Activated CD8-positive, alpha-beta T cell treated with anti-CD3 and anti-CD28 coated beads for 36 hours (primary cell): ENCODE results near the gene CFLAR. TPM values are rescaled to one million over a fixed set of nuclear protein-coding genes. Genes with fewer than 3 reads are reported as not detected.

ENCODE experiments used
- ATAC-seq: fragments of 200-7000 bp; cut with Tn5 transposase; one replicate; pipeline ENCODE4 v1.10.0; 2021; ENCODE audit warnings: mild to moderate bottlenecking, moderate library complexity
- CTCF ChIA-PET: fragments of 350-600 bp; sonication (Branson Sonifier 250); formaldehyde crosslinking; loops from one replicate; lab custom pipeline; 2021; ENCODE audit warnings: antibody characterized with exemption; lab: Charles Lee
- POLR2A ChIA-PET: fragments of 350-600 bp; sonication (Branson Sonifier 250); formaldehyde crosslinking; loops from one replicate; lab custom pipeline; 2021; ENCODE audit warnings: antibody characterized with exemption; lab: Charles Lee
- DNase-seq: peaks from one replicate; pipeline ENCODE4 v3.0.0-alpha.2; 2020
- H3K27ac Mint-ChIP-seq: one replicate; pipeline ENCODE4 v1.8.0; 2021; ENCODE audit warnings: mild to moderate bottlenecking, mixed read lengths
- H3K27me3 Mint-ChIP-seq: one replicate; pipeline ENCODE4 v1.8.0; 2021; ENCODE audit warnings: mixed read lengths
- H3K36me3 Mint-ChIP-seq: one replicate; pipeline ENCODE4 v1.8.0; 2021; ENCODE audit warnings: low read depth, mixed read lengths
- H3K4me1 Mint-ChIP-seq: one replicate; pipeline ENCODE4 v1.8.0; 2021; ENCODE audit warnings: low read depth, mixed read lengths
- H3K4me3 Mint-ChIP-seq: one replicate; pipeline ENCODE4 v1.8.0; 2021; ENCODE audit warnings: mild to moderate bottlenecking, moderate library complexity, mixed read lengths
- H3K9me3 Mint-ChIP-seq: one replicate; pipeline ENCODE4 v1.8.0; 2021; ENCODE audit warnings: mixed read lengths
- CTCF ChIP-seq: fragments of 200-600 bp; IDR thresholded peaks from one replicate; pipeline ENCODE4 v1.8.0; 2022; ENCODE audit warnings: antibody characterized with exemption, mild to moderate bottlenecking
- intact Hi-C: fragments of 100-400 bp; cut with micrococcal nuclease; formaldehyde crosslinking; loops from one replicate; pipeline ENCODE4 v1.10.0; 2022
- total RNA-seq, 2 experiments: library from RNA; stranded (reverse); gene quantifications; one replicate each; pipeline ENCODE4 v1.2.3, GENCODE V29; 2021

The CFLAR gene
- 100 to 1,000 TPM; 222 to 229 TPM for total RNA-seq

DNA sequence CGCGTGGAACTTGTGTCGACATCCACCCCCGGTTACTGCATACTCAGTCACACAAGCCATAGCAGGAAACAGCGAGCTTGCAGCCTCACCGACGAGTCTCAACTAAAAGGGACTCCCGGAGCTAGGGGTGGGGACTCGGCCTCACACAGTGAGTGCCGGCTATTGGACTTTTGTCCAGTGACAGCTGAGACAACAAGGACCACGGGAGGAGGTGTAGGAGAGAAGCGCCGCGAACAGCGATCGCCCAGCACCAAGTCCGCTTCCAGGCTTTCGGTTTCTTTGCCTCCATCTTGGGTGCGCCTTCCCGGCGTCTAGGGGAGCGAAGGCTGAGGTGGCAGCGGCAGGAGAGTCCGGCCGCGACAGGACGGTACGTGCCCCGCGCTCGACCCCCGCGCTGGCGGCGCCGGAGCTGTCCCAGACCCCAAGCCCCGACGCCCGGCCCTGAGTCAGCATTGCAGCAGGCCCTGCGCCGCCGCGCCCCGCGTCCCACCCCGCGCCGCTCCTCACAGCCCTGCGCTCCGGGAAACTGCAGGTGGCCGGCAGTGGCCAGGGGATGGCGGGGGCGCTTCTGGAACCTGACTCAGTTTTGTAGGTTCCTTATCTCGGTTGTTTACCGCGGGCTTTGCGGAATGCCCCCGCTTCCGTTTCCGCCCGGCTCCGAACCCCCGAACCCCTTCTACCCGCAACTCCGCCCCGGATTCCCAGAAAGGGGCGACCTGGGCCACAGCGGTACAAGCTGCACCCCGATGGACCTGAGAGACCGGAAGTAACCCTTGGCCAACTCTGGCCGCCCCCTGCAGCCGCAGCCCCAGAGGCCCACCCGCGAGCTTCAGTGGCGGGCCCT, at the start of gene CFLAR:
Gene CFLAR, plus strand, starts transcription at position 50 of the 844 bp plus-strand sequence. CDS start 13,702 bp downstream, outside the sequence.
- Mint-ChIP-seq H3K27ac (peak within 1 kb of the TSS; percentile 92), H3K4me3 (peak within 1 kb of the TSS; percentile 95), H3K9me3 (no peaks in the 10 kb centered on the region), H3K27me3 (no peaks in the 10 kb centered on the region), H3K4me1 (peaks cover 28% of the 10 kb centered on the region), H3K36me3 (peaks cover 31% of the 10 kb centered on the region)
- TF ChIP-seq CTCF: no peak
- ATAC-seq: peak; percentile 37
- CTCF ChIA-PET: interaction anchor here (1.0 to 5.5 kb wide), 6 partner anchors 14 to 116 kb away, joined by 3 to 93 read pairs (median 27); partner anchors contain the start of gene HYCC2
- DNase-seq: peak; percentile 92
- intact Hi-C loops: loop anchor here (5.0 kb wide), 1 partner anchor 44 kb away; the partner anchor contains the start of genes HYCC2 and NDUFB3
- POLR2A ChIA-PET: interaction anchor here (0.7 to 5.3 kb wide), 27 partner anchors 8 to 667 kb away, joined by 3 to 42 read pairs (median 4); partner anchors contain the start of genes CASP10, CASP8, CLK1 and HYCC2

- Mint-ChIP-seq H3K36me3 (peaks cover 11% of the 10 kb centered on the region), H3K9me3 (no peaks in the 10 kb centered on the region), H3K27me3 (no peaks in the 10 kb centered on the region), H3K4me1 (peaks cover 50% of the 10 kb centered on the region), H3K27ac (peak overlapping the region; percentile 93), H3K4me3 (peak overlapping the region; percentile 90)
- ChIA-PET CTCF (interaction anchor here (1.0 to 5.4 kb wide), 10 partner anchors 12 to 207 kb away, joined by 3 to 70 read pairs (median 10); partner anchors contain the start of genes CFLAR, CLK1 and ORC2), POLR2A (interaction anchor here (0.6 to 4.5 kb wide), 9 partner anchors 47 to 242 kb away, joined by 3 to 42 read pairs (median 3); partner anchors contain the start of genes CFLAR and CLK1)
- TF ChIP-seq CTCF: no peak
- intact Hi-C loops: loop anchor here (2.0 to 5.0 kb wide), 3 partner anchors 46 to 162 kb away; partner anchors contain the start of gene CFLAR
- peak; percentile 25 for ATAC-seq
- DNase-seq: no peak
These were observed 45.0 kb upstream of the CFLAR start for GRCh38 chr2:201070948-201071478.

- peaks cover 11% of the 10 kb centered on the region for H3K36me3 Mint-ChIP-seq
- H3K4me1 Mint-ChIP-seq: peaks cover 48% of the 10 kb centered on the region
- peak; percentile 95 for DNase-seq
- peak within 1 kb of the TSS; percentile 93 for H3K27ac Mint-ChIP-seq
- ATAC-seq: peak; percentile 97
- H3K9me3 Mint-ChIP-seq: no peaks in the 10 kb centered on the region
- ChIA-PET CTCF (interaction anchor here (0.8 to 5.4 kb wide), 7 partner anchors 13 to 168 kb away, joined by 3 to 70 read pairs (median 12); partner anchors contain the start of genes CFLAR and ORC2), POLR2A (interaction anchor here (0.6 to 4.5 kb wide), 12 partner anchors 9 to 207 kb away, joined by 3 to 42 read pairs (median 3); partner anchors contain the start of genes CFLAR, CLK1, NIF3L1 and PPIL3)
- H3K4me3 Mint-ChIP-seq: peak within 1 kb of the TSS; percentile 90
- intact Hi-C loops: loop anchor here (2.0 to 5.0 kb wide), 3 partner anchors 46 to 161 kb away; partner anchors contain the start of gene CFLAR
- no peak for TF ChIP-seq CTCF
- no peaks in the 10 kb centered on the region for H3K27me3 Mint-ChIP-seq
These were observed 44.3 kb upstream of the CFLAR start, which contains the start of the genes HYCC2 and NDUFB3 for GRCh38 chr2:201071479-201072200. Gene HYCC2, minus strand, starts transcription at chr2:201071671. Its CDS starts 47,662 bp downstream, at chr2:201024009. Gene NDUFB3, plus strand, starts transcription at chr2:201072001. Its CDS starts 6,882 bp downstream, at chr2:201078883.

DNA sequence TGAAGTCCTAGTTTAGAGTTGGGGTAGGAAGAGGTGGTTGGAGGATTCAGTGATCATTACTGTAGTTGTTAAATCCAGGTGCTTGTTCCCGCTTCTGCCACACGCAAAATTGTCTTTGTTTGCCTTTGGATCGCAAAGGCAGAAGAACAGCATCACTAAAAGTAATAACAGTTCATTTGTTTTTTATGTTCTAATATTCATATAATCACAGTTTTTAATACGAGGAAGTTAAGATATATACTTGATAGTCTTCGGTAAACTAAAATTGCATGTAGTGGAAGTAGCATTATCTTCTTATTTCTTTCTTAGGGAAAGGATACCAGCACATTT, 43.8 kb upstream of the CFLAR start:
- DNase-seq (no peak), ATAC-seq (no peak)
- Mint-ChIP-seq H3K27me3 (no peaks in the 10 kb centered on the region), H3K9me3 (no peaks in the 10 kb centered on the region), H3K4me1 (peaks cover 43% of the 10 kb centered on the region), H3K36me3 (peaks cover 11% of the 10 kb centered on the region), H3K4me3 (peak overlapping the region; percentile 90), H3K27ac (peak overlapping the region; percentile 93)
- POLR2A ChIA-PET: interaction anchor here (0.7 to 4.5 kb wide), 6 partner anchors 9 to 208 kb away, joined by 3 to 42 read pairs (median 3); partner anchors contain the start of genes CFLAR, CLK1, NIF3L1 and PPIL3
- CTCF ChIA-PET: interaction anchor here (0.8 to 5.4 kb wide), 3 partner anchors 13 to 107 kb away, joined by 3 to 64 read pairs (median 6); partner anchors contain the start of gene ORC2
- TF ChIP-seq CTCF: no peak
- intact Hi-C loops: loop anchor here (5.0 kb wide), 2 partner anchors 45 to 105 kb away; partner anchors contain the start of gene CFLAR
